Spleen (tissue), 11 donors: ENCODE results near the gene CHCHD3. TPM values are rescaled to one million over a fixed set of nuclear protein-coding genes. Genes with fewer than 3 reads are reported as not detected.

Experiments
- DNase-seq: peaks from one replicate; pipeline ENCODE4 v3.0.0-alpha.2; 2020
- H3K27ac ChIP-seq, 8 donors: fragments of 200-600 bp; sonication (generic) in 7 of 8; 1 replicate in 4 of 8; 2 replicates in 4 of 8; pipeline versions ENCODE4 v1.5.0 to v1.8.0; 2016 to 2021; ENCODE audit warnings: inconsistent platforms in 4 of 8, mild to moderate bottlenecking in 4 of 8, moderate library complexity in 1 of 8
- H3K27me3 ChIP-seq, 7 donors: fragments of 200-600 bp; sonication (generic) in 6 of 7; replicated peaks in 1 of 7; 1 replicate in 4 of 7; 2 replicates in 3 of 7; pipeline versions ENCODE4 v1.5.0 to v1.8.0; 2016 to 2021; ENCODE audit warnings: inconsistent platforms in 3 of 7, mild to moderate bottlenecking in 1 of 7
- H3K36me3 ChIP-seq, 6 donors: fragments of 200-600 bp; sonication (generic) in 5 of 6; 1 replicate in 4 of 6; 2 replicates in 2 of 6; pipeline versions ENCODE4 v1.5.0 to v1.8.0; 2016 to 2021; ENCODE audit warnings: inconsistent platforms in 2 of 6
- H3K4me1 ChIP-seq, 6 donors: fragments of 200-600 bp; sonication (generic) in 5 of 6; 1 replicate in 3 of 6; 2 replicates in 3 of 6; pipeline versions ENCODE4 v1.5.0 to v1.8.0; 2016 to 2021; ENCODE audit warnings: inconsistent platforms in 3 of 6
- H3K4me3 ChIP-seq, 8 donors: fragments of 200-600 bp; sonication (generic) in 7 of 8; 1 replicate in 4 of 8; 2 replicates in 4 of 8; pipeline versions ENCODE4 v1.5.0 to v1.8.0; 2016 to 2021; ENCODE audit warnings: inconsistent platforms in 4 of 8, mild to moderate bottlenecking in 4 of 8, moderate library complexity in 2 of 8
- H3K9me3 ChIP-seq, 8 donors: fragments of 200-600 bp; sonication (generic) in 7 of 8; 1 replicate in 4 of 8; 2 replicates in 4 of 8; pipeline versions ENCODE4 v1.5.0 to v1.8.0; 2016 to 2021; ENCODE audit warnings: inconsistent platforms in 4 of 8
- POLR2A ChIP-seq, 3 donors: fragments of 450-650 bp; IDR thresholded peaks; one replicate each; pipeline ENCODE4 v1.5.1; 2017; ENCODE audit warnings: antibody characterized with exemption in 3 of 3, mild to moderate bottlenecking in 1 of 3
- POLR2AphosphoS5 ChIP-seq, 3 donors: sonication (generic); formaldehyde crosslinking; IDR thresholded peaks; one replicate each; pipeline ENCODE4 v1.5.1; 2017; ENCODE audit warnings: antibody characterized with exemption in 3 of 3
- WGBS, 5 donors: extraction: QIAGEN DNeasy Blood & Tissue Kit in 3 of 5; methylation state at CpG; one replicate each; pipeline versions ENCODE4 v1.1.5 to v1.1.7; 2013 to 2018; 5-methylcytosine and 5-hydroxymethylcytosine counted together
- intact Hi-C: fragments of 100-400 bp; cut with DNase I; formaldehyde crosslinking; loops from one replicate; pipeline ENCODE4 v1.15.0; 2023; ENCODE audit warnings: low total_unique reads
- polyA plus RNA-seq, 3 donors: library from polyadenylated mRNA; stranded (reverse); fragments of 200-250 nt; gene quantifications; one replicate each; pipeline ENCODE4 v1.2.1, GENCODE V29; 2013
- total RNA-seq, 7 donors: library from RNA; depleted of rRNA in 3 of 7; stranded (reverse); fragments of >200 nt in 3 of 7; fragmentation: NEBNext Ultra II Directional in 4 of 7; extraction: Animal tissue kit (Norgen Biotek cat#: 25700) in 4 of 7; gene quantifications; one replicate each; pipeline versions ENCODE4 v1.1.0 to v1.2.1, GENCODE V29; 2016 to 2021
- TF ChIP-seq, protein P1 (sequence below), 11 experiments: fragments of 200-600 bp in 7 of 11; fragments of 450-650 bp in 4 of 11; sonication (generic) in 4 of 11; IDR thresholded peaks in 8 of 11; conservative IDR thresholded peaks in 3 of 11; 1 replicate in 7 of 11; 2 replicates in 4 of 11; pipeline versions ENCODE4 v1.4.0 to v1.8.0; 2016 to 2021; ENCODE audit warnings: antibody characterized with exemption in 11 of 11, inconsistent platforms in 4 of 11, mild to moderate bottlenecking in 1 of 11
- donor health status: healthy with polysubstance abuse.
- donor health status: DM: no; HTN: no; CAD: no; lungs with moderate emphysema.
- donor health status: DM: no; HTN: no; CAD: no.
- donor health status: Bipolar disorder and iron deficiency.
- donor health status: healthy.
- donor health status: DM: no; HTN: no; CAD: no.
- donor health status: DM: yes; HTN: yes; CAD: no.

Gene CHCHD3
- total and polyA plus RNA-seq, 10 donors: 18.6 to 60.3 (median 38.8) TPM

DNA sequence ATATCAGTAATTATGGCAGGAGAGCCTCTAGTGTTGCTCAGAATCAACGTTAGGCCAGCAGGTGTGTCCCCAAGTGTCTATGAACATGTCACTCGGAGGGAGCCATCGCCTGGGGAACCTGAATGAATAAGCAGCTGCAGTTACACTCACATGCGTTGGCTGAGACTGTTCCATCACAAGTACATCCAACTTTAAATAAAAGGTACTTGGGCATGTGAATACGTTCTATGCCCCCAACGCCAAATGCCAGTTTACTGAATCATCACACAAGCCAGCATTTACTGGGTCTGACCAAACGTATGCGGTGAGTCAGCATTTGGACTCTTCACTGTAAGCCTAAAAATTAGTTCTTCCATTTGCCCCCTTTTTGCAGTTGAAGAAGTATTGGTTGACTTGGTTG, 298.1 kb downstream of the CHCHD3 start:
- intact Hi-C loops: no loop called here
- H3K4me3 ChIP-seq: no peak overlapping the region
- no peak for DNase-seq
- no peak for TF ChIP-seq POLR2AphosphoS5 (IDR thresholded peaks at IDR 0.05)
- TF ChIP-seq, protein P1, sequence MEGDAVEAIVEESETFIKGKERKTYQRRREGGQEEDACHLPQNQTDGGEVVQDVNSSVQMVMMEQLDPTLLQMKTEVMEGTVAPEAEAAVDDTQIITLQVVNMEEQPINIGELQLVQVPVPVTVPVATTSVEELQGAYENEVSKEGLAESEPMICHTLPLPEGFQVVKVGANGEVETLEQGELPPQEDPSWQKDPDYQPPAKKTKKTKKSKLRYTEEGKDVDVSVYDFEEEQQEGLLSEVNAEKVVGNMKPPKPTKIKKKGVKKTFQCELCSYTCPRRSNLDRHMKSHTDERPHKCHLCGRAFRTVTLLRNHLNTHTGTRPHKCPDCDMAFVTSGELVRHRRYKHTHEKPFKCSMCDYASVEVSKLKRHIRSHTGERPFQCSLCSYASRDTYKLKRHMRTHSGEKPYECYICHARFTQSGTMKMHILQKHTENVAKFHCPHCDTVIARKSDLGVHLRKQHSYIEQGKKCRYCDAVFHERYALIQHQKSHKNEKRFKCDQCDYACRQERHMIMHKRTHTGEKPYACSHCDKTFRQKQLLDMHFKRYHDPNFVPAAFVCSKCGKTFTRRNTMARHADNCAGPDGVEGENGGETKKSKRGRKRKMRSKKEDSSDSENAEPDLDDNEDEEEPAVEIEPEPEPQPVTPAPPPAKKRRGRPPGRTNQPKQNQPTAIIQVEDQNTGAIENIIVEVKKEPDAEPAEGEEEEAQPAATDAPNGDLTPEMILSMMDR (IDR thresholded peaks at IDR 0.05 in 8 of 11, conservative IDR thresholded peaks at IDR 0.05 in 3 of 11): no peak
- TF ChIP-seq POLR2A (IDR thresholded peaks at IDR 0.05): no peak
- no peaks in the 10 kb centered on the region for H3K4me1 ChIP-seq
- WGBS, 5 donors: 85 to 95% (median 92%) methylated on average over 8 of the region's 8 CpGs
- H3K9me3 ChIP-seq: no peaks in the 10 kb centered on the region
- H3K36me3 ChIP-seq: peaks cover 0 to 50% (median 2%) of the 10 kb centered on the region in 6 donors
- no peak overlapping the region for H3K27ac ChIP-seq
- no peaks in the 10 kb centered on the region for H3K27me3 ChIP-seq

DNA sequence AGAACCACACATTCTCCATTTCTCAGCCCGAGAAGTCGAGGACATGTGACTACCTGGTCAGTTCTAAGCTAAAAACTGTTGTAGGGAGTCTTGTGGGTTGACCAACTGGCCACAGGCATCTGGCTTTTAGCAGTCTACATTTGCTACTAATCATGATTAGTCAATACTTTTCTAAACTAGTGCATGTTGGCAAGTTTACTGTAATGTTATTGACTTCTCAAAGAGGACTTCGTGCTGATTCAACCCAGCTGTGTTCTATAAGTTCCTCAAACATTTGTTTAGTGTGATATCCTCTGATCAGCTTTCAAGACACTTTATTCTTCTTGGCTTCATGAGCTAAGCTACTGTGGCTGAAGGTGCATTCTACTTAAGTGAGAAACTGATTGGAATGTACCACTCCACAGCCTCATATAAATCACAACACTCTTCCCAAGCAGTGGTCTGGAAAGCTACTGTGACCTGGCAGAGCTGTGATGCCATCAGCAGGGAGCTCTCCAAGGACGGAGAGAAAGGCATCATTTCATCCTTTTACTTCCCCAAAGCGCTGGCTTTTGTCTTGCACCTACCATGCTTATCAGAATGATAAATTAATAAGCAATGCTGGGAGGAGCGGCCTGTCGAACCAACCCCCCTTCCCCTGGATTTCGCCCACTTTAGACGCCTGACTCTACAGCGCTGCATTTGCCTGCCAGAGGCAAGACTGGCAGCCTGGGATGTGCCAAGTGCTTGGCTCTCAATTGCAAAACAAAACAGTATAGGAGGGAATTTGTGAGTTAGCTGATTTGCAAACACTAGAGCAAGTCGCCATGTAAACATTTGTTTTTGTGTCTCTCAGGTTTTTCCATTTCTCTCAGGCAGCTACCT, 298.9 kb downstream of the CHCHD3 start:
- intact Hi-C loops: no loop called here
- no peak for DNase-seq

GRCh38 chr7:132780822-132781221, 301.1 kb downstream of the CHCHD3 start:
- Histone ChIP-seq H3K27ac (no peak overlapping the region), H3K4me1 (no peaks in the 10 kb centered on the region), H3K4me3 (no peak overlapping the region), H3K27me3 (no peaks in the 10 kb centered on the region), H3K9me3 (no peaks in the 10 kb centered on the region), H3K36me3 (peaks cover 0 to 29% (median 2%) of the 10 kb centered on the region in 6 donors)
- no peak for TF ChIP-seq POLR2AphosphoS5 (IDR thresholded peaks at IDR 0.05)
- no peak for TF ChIP-seq POLR2A (IDR thresholded peaks at IDR 0.05)
- TF ChIP-seq, protein P1 (IDR thresholded peaks at IDR 0.05 in 8 of 11, conservative IDR thresholded peaks at IDR 0.05 in 3 of 11): no peak
- no peak for DNase-seq
- intact Hi-C loops: no loop called here
- WGBS, 5 donors: 91 to 98% (median 97%) methylated on average over 4 of the region's 4 CpGs

More for the DNA sequence above, 298.9 kb downstream of the CHCHD3 start:
- Histone ChIP-seq H3K9me3 (no peaks in the 10 kb centered on the region), H3K27ac (no peak overlapping the region), H3K4me1 (no peaks in the 10 kb centered on the region), H3K4me3 (no peak overlapping the region), H3K27me3 (no peaks in the 10 kb centered on the region), H3K36me3 (peaks cover 0 to 45% (median 2%) of the 10 kb centered on the region in 6 donors)
- TF ChIP-seq POLR2A (IDR thresholded peaks at IDR 0.05) (no peak), POLR2AphosphoS5 (IDR thresholded peaks at IDR 0.05) (no peak)
- TF ChIP-seq, protein P1 (IDR thresholded peaks at IDR 0.05 in 8 of 11, conservative IDR thresholded peaks at IDR 0.05 in 3 of 11): no peak
- WGBS, 5 donors: 94 to 96% (median 94%) methylated on average over 11 of the region's 11 CpGs

DNA sequence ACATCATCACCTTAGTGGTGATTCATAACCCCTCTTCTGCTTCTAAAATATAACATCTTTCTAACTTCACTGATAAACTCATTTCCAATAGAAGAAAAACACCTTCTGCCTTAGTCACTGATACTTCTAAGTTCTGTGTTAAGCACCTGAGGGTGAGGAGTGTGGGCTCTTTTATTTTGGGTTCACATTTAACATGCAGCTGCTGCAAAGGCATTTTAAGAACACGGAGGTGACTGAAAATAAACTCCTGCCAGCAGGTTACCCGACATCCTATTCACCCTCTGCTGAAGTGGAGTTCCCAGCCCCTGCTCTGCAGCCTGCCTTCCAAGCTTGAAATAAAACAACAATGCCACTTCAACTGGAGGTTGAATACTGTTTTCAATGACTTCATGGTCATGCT, 302.7 kb downstream of the CHCHD3 start:
- Histone ChIP-seq H3K4me3 (no peak overlapping the region), H3K36me3 (peaks cover 0 to 12% (median 2%) of the 10 kb centered on the region in 6 donors), H3K9me3 (no peaks in the 10 kb centered on the region), H3K27me3 (no peaks in the 10 kb centered on the region), H3K4me1 (no peaks in the 10 kb centered on the region), H3K27ac (no peak overlapping the region)
- 46 to 66% (median 57%) methylated on average over 2 of the region's 2 CpGs for WGBS, 5 donors
- no peak for DNase-seq
- intact Hi-C loops: no loop called here
- no peak for TF ChIP-seq POLR2A (IDR thresholded peaks at IDR 0.05)
- TF ChIP-seq, protein P1 (IDR thresholded peaks at IDR 0.05 in 8 of 11, conservative IDR thresholded peaks at IDR 0.05 in 3 of 11): no peak
- no peak for TF ChIP-seq POLR2AphosphoS5 (IDR thresholded peaks at IDR 0.05)
